Fibroblast of pulmonary artery (primary cell): ENCODE results near the gene NCLN.

Source experiments
- DNase-seq: peaks from one replicate; pipeline ENCODE4 v3.0.0-alpha.2; 2010; ENCODE audit warnings: low read depth
- H3K4me3 ChIP-seq: replicated peaks from 2 replicates; pipeline ENCODE4 v1.5.1; 2011; ENCODE audit warnings: low read depth, mild to moderate bottlenecking, control low read depth, low read length, moderate library complexity
- CTCF ChIP-seq: IDR thresholded peaks from 2 replicates; pipeline ENCODE4 v1.5.1; 2011; ENCODE audit warnings: mild to moderate bottlenecking, control low read depth, low read length, inconsistent platforms; ENCODE audit errors: missing control alignments

The NCLN gene

GRCh38 chr19:3154957-3155736, 30.6 kb upstream of the NCLN start:
- no peak for TF ChIP-seq CTCF
- DNase-seq: peak; percentile 100
- peak overlapping the region; percentile 24 for H3K4me3 ChIP-seq

GRCh38 chr19:3157096-3157845, 28.5 kb upstream of the NCLN start:
- no peak for DNase-seq
- no peak overlapping the region for H3K4me3 ChIP-seq
- no peak for TF ChIP-seq CTCF

DNA sequence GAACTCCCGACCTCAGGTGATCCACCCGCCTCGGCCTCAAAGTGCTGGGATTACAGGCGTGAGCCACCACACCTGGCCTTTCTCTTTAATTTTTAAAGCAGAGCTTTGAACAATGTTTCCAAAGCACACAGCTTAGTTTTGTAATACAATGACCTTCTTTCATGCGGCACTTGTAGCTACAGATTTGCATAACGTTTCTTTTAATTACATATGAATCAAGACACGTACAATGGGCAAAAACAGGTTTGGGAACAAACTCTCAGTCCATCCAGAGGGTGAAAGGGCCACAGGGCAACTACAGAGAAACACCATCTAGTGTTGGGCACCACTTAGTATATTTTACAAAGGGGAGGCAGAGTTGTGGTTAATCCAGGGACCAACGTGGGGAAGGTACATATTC, 26.2 kb upstream of the NCLN start:
- TF ChIP-seq CTCF: no peak
- no peak for DNase-seq
- H3K4me3 ChIP-seq: no peak overlapping the region

DNA sequence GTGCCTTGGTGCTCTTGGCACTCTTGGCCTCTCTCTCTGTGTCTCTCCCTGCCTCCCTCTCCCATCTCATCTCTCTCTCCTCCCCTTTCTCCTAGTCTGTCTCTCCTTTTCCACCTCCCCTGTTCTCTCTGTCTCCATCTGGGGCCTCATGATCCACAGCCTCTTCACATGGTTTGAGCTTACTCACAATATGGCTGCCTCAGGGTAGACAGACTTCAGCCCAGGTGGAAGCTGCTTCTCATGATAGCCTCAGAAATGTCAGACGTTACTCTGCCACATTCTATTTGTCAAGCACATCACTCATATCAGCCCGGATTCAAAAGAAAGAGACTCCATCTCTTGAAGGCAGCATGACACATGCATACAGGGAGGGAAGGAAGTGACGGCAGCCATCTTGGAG, 25.5 kb upstream of the NCLN start:
- TF ChIP-seq CTCF: no peak
- DNase-seq: no peak
- no peak overlapping the region for H3K4me3 ChIP-seq

GRCh38 chr19:3161453-3161852, 24.3 kb upstream of the NCLN start:
- H3K4me3 ChIP-seq: no peak overlapping the region
- DNase-seq: peak; percentile 44
- TF ChIP-seq CTCF: no peak

GRCh38 chr19:3162418-3163229, 23.1 kb upstream of the NCLN start:
- no peak for TF ChIP-seq CTCF
- DNase-seq: peak; percentile 38

More at GRCh38 chr19:3162418-3163229, 23.1 kb upstream of the NCLN start:
- H3K4me3 ChIP-seq: no peak overlapping the region
